ENCODE measurements around the gene FLT1.

Gene FLT1

GRCh38 chr13:28485551-28485950, 9.4 kb downstream of the FLT1 start:
- no peak for DNase-seq (ENCODE audit: low spot score)

GRCh38 chr13:28485097-28485496, 9.8 kb downstream of the FLT1 start:
- no peak for DNase-seq (ENCODE audit: low spot score)

GRCh38 chr13:28483313-28483931, 11.5 kb downstream of the FLT1 start:
- DNase-seq (ENCODE audit: low spot score), result no peak

- DNase-seq (ENCODE audit: low spot score), result no peak
These were observed 15.9 kb downstream of the FLT1 start for GRCh38 chr13:28479005-28479404.

GRCh38 chr13:28478127-28478526, 16.8 kb downstream of the FLT1 start:
- DNase-seq (ENCODE audit: low spot score), result no peak

- DNase-seq (ENCODE audit: low spot score), result no peak
These were observed 17.3 kb downstream of the FLT1 start for GRCh38 chr13:28477709-28477973.

- DNase-seq (ENCODE audit: low spot score), result no peak
These were observed 17.8 kb downstream of the FLT1 start for GRCh38 chr13:28476919-28477708.

- no peak for DNase-seq (ENCODE audit: low spot score)
These were observed 18.8 kb downstream of the FLT1 start for GRCh38 chr13:28475916-28476725.

GRCh38 chr13:28474491-28475134, 20.3 kb downstream of the FLT1 start:
- no peak for DNase-seq (ENCODE audit: low spot score)

- DNase-seq (ENCODE audit: low spot score), result no peak
These were observed 21.9 kb downstream of the FLT1 start for GRCh38 chr13:28473044-28473443.

- no peak for DNase-seq (ENCODE audit: low spot score)
These were observed 23.5 kb downstream of the FLT1 start for GRCh38 chr13:28471421-28471820.

GRCh38 chr13:28470296-28470695, 24.6 kb downstream of the FLT1 start:
- no peak for DNase-seq (ENCODE audit: low spot score)

- no peak for DNase-seq (ENCODE audit: low spot score)
These were observed 25.6 kb downstream of the FLT1 start for GRCh38 chr13:28469316-28469715.

- no peak for DNase-seq (ENCODE audit: low spot score)
These were observed 26.7 kb downstream of the FLT1 start for GRCh38 chr13:28468023-28468915.

GRCh38 chr13:28467034-28467433, 27.9 kb downstream of the FLT1 start:
- DNase-seq (ENCODE audit: low spot score), result no peak

- no peak for DNase-seq (ENCODE audit: low spot score)
These were observed 28.8 kb downstream of the FLT1 start for GRCh38 chr13:28466151-28466550.

- DNase-seq (ENCODE audit: low spot score), result no peak
These were observed 30.0 kb downstream of the FLT1 start for GRCh38 chr13:28464861-28465460.

- DNase-seq (ENCODE audit: low spot score), result no peak
These were observed 31.4 kb downstream of the FLT1 start for GRCh38 chr13:28463481-28463880.

- no peak for DNase-seq (ENCODE audit: low spot score)
These were observed 35.0 kb downstream of the FLT1 start for GRCh38 chr13:28459911-28460310.

GRCh38 chr13:28458608-28459007, 36.3 kb downstream of the FLT1 start:
- DNase-seq (ENCODE audit: low spot score), result no peak

- DNase-seq (ENCODE audit: low spot score), result no peak
These were observed 36.9 kb downstream of the FLT1 start for GRCh38 chr13:28458051-28458450.

Measured in D341Med (cell line).